GM19372 (cell line): ENCODE measurements around the gene CHRNA4.

Experiments used
- ATAC-seq: cut with Tn5 transposase; IDR thresholded peaks from one replicate; pipeline ENCODE4 v1.9.1; 2021; ENCODE audit warnings: mild to moderate bottlenecking, low read depth, moderate library complexity; ENCODE audit not compliant: unreplicated experiment

Gene CHRNA4

GRCh38 chr20:63398744-63399514, 37.8 kb upstream of the CHRNA4 start:
- no peak for ATAC-seq

GRCh38 chr20:63397946-63398450, 36.8 kb upstream of the CHRNA4 start:
- ATAC-seq: no peak

- no peak for ATAC-seq
Observed at GRCh38 chr20:63397155-63397843, 36.1 kb upstream of the CHRNA4 start.

GRCh38 chr20:63396300-63396699, 35.2 kb upstream of the CHRNA4 start:
- ATAC-seq: no peak

- no peak for ATAC-seq
Observed at GRCh38 chr20:63395723-63396122, 34.6 kb upstream of the CHRNA4 start.

- no peak for ATAC-seq
Observed at GRCh38 chr20:63394920-63395455, 33.8 kb upstream of the CHRNA4 start.

- no peak for ATAC-seq
Observed at GRCh38 chr20:63394069-63394919, 33.1 kb upstream of the CHRNA4 start.

GRCh38 chr20:63393566-63393965, 32.4 kb upstream of the CHRNA4 start:
- no peak for ATAC-seq

- ATAC-seq: no peak
Observed at GRCh38 chr20:63392465-63393365, 31.6 kb upstream of the CHRNA4 start.

- no peak for ATAC-seq
Observed at GRCh38 chr20:63387917-63388316, 26.8 kb upstream of the CHRNA4 start.

- ATAC-seq: no peak
Observed at GRCh38 chr20:63387393-63387792, 26.2 kb upstream of the CHRNA4 start.

- no peak for ATAC-seq
Observed at GRCh38 chr20:63386491-63386890, 25.3 kb upstream of the CHRNA4 start.

- ATAC-seq: no peak
Observed at GRCh38 chr20:63385819-63386218, 24.7 kb upstream of the CHRNA4 start.

- no peak for ATAC-seq
Observed at GRCh38 chr20:63384336-63384735, 23.2 kb upstream of the CHRNA4 start.

GRCh38 chr20:63383556-63383955, 22.4 kb upstream of the CHRNA4 start:
- ATAC-seq: no peak

- ATAC-seq: no peak
Observed at GRCh38 chr20:63382551-63383300, 21.6 kb upstream of the CHRNA4 start.

- ATAC-seq: no peak
Observed at GRCh38 chr20:63381781-63382431, 20.8 kb upstream of the CHRNA4 start.

- ATAC-seq: no peak
Observed at GRCh38 chr20:63380346-63380870, 19.3 kb upstream of the CHRNA4 start.
